AG09309 (cell line): ENCODE results near the gene FGFR2.

ENCODE experiments used
- DNase-seq: peaks from one replicate; pipeline ENCODE4 v3.0.0-alpha.2; 2010; ENCODE audit warnings: low read depth
- H3K4me3 ChIP-seq: 2 replicates; pipeline ENCODE4 v1.5.1; 2011; ENCODE audit warnings: mild to moderate bottlenecking, low read depth, low read length, moderate library complexity; ENCODE audit not compliant: control insufficient read depth
- CTCF ChIP-seq: IDR thresholded peaks from 2 replicates; pipeline ENCODE4 v1.5.1; 2011; ENCODE audit warnings: mild to moderate bottlenecking, low read depth, low read length, inconsistent platforms; ENCODE audit not compliant: insufficient read depth, control insufficient read depth; ENCODE audit errors: missing control alignments

FGFR2 gene

DNA sequence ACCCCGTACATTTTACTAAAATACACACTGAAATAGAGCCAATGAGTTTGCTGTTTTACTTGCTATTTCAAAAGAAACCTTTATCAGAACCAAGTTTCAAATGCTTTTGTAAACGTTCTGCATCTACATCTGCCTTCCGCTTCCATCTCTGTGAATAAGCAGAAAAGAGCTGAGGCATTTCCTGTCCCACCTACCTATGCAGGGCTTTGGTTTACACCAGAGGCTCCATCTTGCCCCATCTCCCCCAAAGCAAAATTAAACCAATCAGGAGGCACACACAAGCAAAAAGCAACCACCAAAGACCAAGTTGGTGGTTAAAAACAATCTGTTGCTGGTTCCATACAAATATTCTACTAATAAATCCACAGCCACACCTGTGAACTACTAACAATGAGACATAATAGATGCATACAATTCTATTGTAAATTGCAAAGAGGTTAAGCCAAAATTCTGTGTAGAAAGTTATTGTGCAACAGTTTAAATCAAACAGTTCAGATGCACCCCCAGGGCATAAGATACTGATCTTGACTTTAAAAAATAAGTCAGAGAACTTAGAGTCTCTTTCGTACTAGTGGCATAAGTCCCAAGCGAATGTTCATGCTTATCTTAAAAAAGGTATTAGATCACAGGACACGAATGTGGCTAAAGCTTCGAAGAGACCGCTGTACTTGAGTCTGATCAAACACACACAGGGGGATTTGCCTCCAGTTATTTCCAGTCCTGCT, 83.9 kb downstream of the FGFR2 start:
- DNase-seq, result no peak
- H3K4me3 ChIP-seq, result no peak overlapping the region
- no peak for TF ChIP-seq CTCF

DNA sequence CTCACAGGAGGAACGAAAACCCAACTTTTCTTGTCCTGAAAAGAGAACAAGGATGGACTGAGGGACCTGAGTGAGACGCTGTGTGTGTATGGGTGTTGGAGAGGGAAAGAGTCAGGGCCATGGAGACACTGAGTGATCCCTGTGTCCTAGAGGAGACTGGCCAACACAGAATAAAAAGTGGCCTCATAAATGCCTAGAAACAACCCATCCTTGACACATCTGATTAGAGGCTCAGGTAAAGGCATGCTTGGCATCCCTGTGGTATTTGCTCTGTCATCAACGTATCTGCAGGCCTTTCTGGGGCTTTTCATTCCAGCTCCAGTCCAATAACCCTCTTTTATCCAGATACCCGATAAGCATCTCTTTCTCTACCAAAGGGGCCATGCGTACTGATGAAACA, 86.3 kb downstream of the FGFR2 start:
- no peak for DNase-seq
- H3K4me3 ChIP-seq, result no peak overlapping the region
- no peak for TF ChIP-seq CTCF

GRCh38 chr10:121511460-121511859, 86.8 kb downstream of the FGFR2 start:
- no peak for TF ChIP-seq CTCF
- DNase-seq, result no peak
- H3K4me3 ChIP-seq, result no peak overlapping the region

DNA sequence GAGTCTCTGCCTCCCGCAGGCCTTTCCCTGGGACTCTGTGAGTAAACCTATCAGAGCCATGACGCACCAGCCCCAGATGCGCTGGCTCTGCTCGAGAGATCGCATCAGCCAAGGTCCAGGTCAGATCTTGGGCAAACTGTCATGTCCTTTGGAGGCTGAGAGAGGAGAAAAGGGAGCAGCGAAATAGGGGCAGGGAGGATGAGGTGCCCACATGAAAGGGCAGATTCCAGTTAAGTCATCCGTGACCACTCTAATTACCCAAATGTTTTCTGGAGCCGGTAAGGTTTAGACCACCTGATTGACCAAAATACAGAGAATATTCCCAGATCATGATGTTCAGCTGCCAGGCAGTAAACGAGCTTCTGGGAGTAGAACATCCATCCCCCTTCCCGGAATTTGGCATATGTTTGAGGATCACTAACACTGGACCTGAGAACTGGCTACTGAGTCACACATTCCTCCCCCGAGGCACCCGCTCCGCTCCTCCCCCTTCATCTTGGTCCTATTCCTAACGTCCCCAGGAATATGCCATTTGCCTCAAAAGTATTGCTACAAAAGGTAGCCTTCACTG, 88.0 kb downstream of the FGFR2 start:
- TF ChIP-seq CTCF, result no peak
- DNase-seq, result no peak

GRCh38 chr10:121509796-121510195, 88.4 kb downstream of the FGFR2 start:
- no peak for DNase-seq
- no peak for TF ChIP-seq CTCF

More for the DNA sequence above, 88.0 kb downstream of the FGFR2 start:
- H3K4me3 ChIP-seq, result no peak overlapping the region

DNA sequence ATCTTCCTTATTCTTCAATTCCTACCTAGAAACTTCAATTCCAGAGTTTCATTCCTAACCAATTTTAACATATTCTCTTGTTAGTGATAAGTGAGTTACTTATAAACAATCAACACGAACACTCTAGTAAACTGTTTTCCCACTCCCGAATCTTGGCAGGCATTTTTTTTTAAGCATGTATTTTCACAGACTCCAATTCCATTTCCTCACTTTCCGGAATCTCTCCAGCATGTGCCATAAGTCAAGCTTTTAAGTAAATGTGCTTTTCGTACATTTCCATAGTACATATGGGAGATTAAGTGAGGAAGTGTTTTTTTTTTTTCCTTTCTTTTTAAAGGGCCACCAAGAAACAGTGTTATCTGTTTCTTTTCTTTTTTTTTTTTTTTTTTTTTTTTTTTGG, 89.1 kb downstream of the FGFR2 start:
- H3K4me3 ChIP-seq, result no peak overlapping the region
- DNase-seq, result no peak
- no peak for TF ChIP-seq CTCF

More at GRCh38 chr10:121509796-121510195, 88.4 kb downstream of the FGFR2 start:
- H3K4me3 ChIP-seq, result no peak overlapping the region
